ENCODE data around the gene TXNRD2.
"Not testable (repeated sequence)": the region's sequence is repeated elsewhere in the genome, so short reads cannot be mapped to it uniquely, and the experiment has no call there.

Gene TXNRD2

GRCh38 chr22:19888131-19888746, 53.4 kb downstream of the TXNRD2 start:
- DNase-seq (ENCODE audit: low spot score), result no peak

GRCh38 chr22:19887256-19887985, 54.2 kb downstream of the TXNRD2 start:
- DNase-seq (ENCODE audit: low spot score), result no peak

- DNase-seq (ENCODE audit: low spot score), result peak; percentile 46
These were observed 54.9 kb downstream of the TXNRD2 start for GRCh38 chr22:19886605-19887255.

- DNase-seq (ENCODE audit: low spot score), result no peak
These were observed 55.6 kb downstream of the TXNRD2 start for GRCh38 chr22:19885841-19886592.

GRCh38 chr22:19884954-19885751, 56.5 kb downstream of the TXNRD2 start:
- DNase-seq (ENCODE audit: low spot score), result no peak

GRCh38 chr22:19884161-19884953, 57.3 kb downstream of the TXNRD2 start:
- no peak for DNase-seq (ENCODE audit: low spot score)

GRCh38 chr22:19883446-19883845, 58.2 kb downstream of the TXNRD2 start:
- not testable (repeated sequence) for DNase-seq (ENCODE audit: low spot score)

- DNase-seq (ENCODE audit: low spot score), result no peak
These were observed 58.9 kb downstream of the TXNRD2 start for GRCh38 chr22:19882446-19883381.

- DNase-seq (ENCODE audit: low spot score), result no peak
These were observed 60.6 kb downstream of the TXNRD2 start for GRCh38 chr22:19880786-19881569.

- no peak for DNase-seq (ENCODE audit: low spot score)
These were observed 61.4 kb downstream of the TXNRD2 start for GRCh38 chr22:19879992-19880785.

- DNase-seq (ENCODE audit: low spot score), result no peak
These were observed 62.0 kb downstream of the TXNRD2 start for GRCh38 chr22:19879643-19879991.

- DNase-seq (ENCODE audit: low spot score), result no peak
These were observed 62.4 kb downstream of the TXNRD2 start for GRCh38 chr22:19879246-19879570.

- no peak for DNase-seq (ENCODE audit: low spot score)
These were observed 63.0 kb downstream of the TXNRD2 start for GRCh38 chr22:19878461-19879245.

- no peak for DNase-seq (ENCODE audit: low spot score)
These were observed 63.8 kb downstream of the TXNRD2 start for GRCh38 chr22:19877626-19878339.

GRCh38 chr22:19876941-19877625, 64.5 kb downstream of the TXNRD2 start:
- no peak for DNase-seq (ENCODE audit: low spot score)

- no peak for DNase-seq (ENCODE audit: low spot score)
These were observed 65.2 kb downstream of the TXNRD2 start for GRCh38 chr22:19876314-19876940.

All from CD4-positive, alpha-beta T cell treated with Interleukin-15 for 4 hours (primary cell).